Retina (tissue), 1 donor: ENCODE data around the gene C1QC.

Experiments
- DNase-seq: peaks from one replicate; pipeline ENCODE4 v3.0.0-alpha.2; 2016

C1QC gene

DNA sequence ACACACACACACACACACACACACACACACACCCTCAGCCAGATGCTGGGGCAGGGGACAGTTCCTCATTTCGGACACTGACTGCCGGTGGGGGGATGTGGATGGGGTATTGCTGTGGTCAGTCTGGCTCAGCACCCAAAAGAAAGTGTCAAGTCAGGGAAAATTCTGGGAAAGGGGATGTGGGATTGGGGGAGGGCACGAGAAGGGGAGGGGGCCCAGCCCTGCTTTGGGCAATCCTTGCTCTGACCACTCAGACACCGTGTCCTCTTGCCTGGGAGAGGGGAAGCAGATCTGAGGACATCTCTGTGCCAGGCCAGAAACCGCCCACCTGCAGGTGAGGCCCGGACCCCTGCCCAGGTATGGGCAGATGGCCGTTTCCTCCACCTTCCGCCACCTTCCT, at the start of gene C1QC:
TSS of gene C1QC (plus strand) at position 253 of the 400 bp plus-strand sequence. CDS start 391 bp downstream, outside the sequence.
- no peak for DNase-seq

DNA sequence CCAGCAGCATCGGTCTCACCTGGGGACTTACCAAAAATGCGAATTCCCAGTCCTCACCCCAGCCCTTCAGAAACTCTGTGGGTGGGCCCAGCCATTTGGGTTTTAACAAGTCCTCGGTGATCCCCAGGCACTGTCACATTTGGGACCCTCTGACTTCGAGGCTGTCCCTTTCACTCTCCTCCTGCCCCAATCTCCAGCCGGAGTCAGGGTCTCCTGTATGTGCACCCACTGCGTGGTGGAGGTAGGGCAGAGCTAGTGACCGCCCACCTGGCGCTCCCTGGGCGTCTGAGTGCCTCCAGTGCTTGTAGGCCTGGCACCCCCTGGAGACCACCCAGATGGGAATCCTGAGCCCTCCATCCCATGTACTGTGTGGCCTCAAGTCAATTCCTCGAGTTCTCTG, 49.0 kb upstream of the C1QC start:
- no peak for DNase-seq

GRCh38 chr1:22595108-22595507, 48.3 kb upstream of the C1QC start:
- DNase-seq = no peak

DNA sequence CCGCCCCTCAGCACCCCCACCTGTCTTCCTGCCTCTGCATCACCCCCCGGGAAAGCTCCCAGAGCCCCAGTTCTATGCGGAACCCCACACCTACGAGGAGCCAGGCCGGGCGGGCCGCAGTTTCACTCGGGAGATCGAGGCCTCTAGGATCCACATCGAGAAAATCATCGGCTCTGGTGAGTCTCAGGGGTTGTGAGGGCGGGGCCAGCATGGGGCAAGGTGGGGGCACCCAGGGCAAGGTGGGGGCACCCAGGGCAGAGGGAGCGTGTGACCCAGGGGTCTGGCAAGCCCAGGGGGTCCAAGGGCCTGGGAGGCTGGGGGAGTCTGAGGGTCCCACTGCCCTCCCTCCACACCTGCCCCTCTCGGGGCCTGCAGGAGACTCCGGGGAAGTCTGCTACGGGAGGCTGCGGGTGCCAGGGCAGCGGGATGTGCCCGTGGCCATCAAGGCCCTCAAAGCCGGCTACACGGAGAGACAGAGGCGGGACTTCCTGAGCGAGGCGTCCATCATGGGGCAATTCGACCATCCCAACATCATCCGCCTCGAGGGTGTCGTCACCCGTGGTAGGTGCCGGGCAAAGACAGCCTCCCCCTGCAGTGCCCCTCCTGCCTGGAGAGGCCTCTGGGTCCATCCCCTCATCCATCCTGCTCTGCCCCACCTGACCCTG, 46.0 kb upstream of the C1QC start:
- no peak for DNase-seq

DNA sequence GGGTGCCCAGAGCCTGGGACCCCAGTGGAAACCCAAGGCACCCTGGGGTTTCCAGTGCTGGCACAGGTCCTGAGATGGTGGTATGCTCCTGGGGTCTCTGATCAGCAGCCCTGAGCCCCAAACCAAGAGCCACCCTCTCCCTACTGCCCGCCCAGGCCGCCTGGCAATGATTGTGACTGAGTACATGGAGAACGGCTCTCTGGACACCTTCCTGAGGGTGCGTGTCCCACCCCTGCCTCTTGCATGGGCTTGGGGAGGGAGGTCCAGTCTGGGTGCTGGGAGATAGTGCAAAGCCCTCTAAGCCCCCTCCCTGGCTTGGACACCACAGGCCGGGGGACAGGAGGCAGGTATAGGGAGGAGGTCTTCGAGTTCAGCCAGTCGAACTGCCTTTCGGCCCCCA, 45.4 kb upstream of the C1QC start:
- DNase-seq = no peak

DNA sequence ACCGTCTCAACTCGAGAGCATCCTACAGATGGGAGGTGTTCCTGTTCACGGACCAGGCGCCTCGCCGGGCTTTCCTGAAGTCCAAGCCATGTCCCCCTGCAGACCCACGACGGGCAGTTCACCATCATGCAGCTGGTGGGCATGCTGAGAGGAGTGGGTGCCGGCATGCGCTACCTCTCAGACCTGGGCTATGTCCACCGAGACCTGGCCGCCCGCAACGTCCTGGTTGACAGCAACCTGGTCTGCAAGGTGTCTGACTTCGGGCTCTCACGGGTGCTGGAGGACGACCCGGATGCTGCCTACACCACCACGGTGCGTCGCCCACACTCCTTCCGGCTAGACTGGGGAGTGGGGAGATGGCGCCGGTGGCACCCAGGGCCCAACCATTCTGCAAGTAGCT, 44.7 kb upstream of the C1QC start:
- no peak for DNase-seq

DNA sequence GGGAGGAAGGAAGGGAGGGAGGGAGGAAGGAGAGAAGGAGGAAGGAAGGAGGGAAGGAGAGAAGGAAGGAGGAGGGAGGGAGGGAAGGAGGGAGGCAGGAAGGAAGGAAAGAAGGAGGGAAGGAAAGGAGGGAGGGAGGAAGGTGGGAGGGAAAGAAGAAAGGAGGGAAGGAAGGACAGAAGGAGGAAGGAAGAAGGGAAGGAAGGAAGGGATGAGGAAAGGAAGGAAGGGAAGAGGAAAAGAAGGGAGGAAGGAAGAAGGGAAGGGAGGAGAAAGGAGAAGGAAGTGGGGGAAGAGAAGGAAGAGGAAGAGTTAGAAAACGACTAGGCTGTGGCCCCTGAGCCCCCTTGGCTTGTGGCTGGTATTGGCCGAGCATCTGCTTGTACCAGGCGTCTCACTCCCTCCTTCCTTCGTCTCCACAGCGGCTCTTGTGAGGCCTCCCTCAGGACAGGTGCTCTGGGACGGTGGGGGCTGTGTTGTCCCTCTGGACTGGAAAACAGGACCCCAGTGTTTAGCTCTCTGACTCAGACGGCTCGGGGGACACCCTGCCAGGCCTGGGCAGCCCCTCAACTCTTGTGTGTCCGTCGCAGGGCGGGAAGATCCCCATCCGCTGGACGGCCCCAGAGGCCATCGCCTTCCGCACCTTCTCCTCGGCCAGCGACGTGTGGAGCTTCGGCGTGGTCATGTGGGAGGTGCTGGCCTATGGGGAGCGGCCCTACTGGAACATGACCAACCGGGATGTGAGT, 43.2 kb upstream of the C1QC start:
- no peak for DNase-seq

GRCh38 chr1:22600817-22601605, 42.4 kb upstream of the C1QC start:
- DNase-seq = no peak

- no peak for DNase-seq
These were observed 41.8 kb upstream of the C1QC start for GRCh38 chr1:22601610-22602009.

DNA sequence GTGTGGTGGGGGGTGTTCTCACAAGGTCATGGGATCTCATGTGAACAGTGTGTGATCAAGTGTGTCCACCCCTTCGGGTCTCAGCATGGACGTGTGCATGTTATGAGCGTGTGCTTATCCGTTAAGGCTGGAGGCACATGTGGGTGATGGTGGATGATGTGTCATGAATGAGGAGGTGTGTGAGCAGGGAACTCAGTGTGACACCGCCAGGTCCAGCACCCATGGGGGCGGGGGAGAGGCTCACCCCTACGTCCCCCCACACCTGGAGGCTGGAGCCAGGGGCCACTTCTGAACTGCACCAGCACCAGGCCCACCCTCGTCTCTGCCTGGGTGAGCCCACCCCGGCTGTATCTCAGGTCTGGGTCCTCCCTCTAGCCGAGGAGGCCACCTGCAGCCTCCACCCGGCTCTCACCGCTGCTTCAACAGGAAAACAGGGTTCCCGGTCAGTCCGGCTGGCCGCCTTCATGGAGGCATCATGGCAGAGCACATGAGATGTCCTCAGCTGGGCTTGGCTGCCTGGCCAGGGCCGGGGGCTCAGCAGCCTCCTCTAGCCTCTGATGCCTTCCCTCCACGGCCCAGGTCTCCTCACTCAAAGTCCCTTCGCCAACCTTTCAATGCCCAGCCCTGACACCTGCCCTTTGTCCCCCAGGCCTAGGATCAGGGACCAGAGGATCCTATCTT, 41.2 kb upstream of the C1QC start:
- no peak for DNase-seq

DNA sequence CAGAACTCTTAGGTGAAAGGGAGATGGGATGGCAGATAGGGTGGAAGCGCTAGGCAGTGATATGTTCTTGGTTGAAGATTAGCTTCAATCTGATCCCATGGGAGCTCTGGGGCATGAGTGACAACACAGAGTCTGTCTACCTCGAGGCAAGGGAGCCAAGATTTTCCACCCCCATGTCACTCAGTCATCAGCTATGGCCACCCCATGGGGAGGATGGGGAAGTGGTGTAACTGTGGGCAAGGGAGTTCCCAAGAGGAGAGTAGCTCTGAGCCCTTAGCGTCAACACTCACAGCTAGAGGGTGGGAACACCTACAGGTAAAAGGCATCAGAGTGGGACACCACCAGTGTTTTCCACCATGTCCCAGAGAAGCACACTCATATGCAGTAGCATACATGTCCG, 37.3 kb upstream of the C1QC start:
- no peak for DNase-seq

- DNase-seq = no peak
These were observed 36.3 kb upstream of the C1QC start for GRCh38 chr1:22607154-22607553.

- no peak for DNase-seq
These were observed 35.1 kb upstream of the C1QC start for GRCh38 chr1:22608361-22608760.

GRCh38 chr1:22609291-22609690, 34.1 kb upstream of the C1QC start:
- DNase-seq = no peak

- peak; percentile 62 for DNase-seq
These were observed 31.9 kb upstream of the C1QC start for GRCh38 chr1:22611530-22611947.

DNA sequence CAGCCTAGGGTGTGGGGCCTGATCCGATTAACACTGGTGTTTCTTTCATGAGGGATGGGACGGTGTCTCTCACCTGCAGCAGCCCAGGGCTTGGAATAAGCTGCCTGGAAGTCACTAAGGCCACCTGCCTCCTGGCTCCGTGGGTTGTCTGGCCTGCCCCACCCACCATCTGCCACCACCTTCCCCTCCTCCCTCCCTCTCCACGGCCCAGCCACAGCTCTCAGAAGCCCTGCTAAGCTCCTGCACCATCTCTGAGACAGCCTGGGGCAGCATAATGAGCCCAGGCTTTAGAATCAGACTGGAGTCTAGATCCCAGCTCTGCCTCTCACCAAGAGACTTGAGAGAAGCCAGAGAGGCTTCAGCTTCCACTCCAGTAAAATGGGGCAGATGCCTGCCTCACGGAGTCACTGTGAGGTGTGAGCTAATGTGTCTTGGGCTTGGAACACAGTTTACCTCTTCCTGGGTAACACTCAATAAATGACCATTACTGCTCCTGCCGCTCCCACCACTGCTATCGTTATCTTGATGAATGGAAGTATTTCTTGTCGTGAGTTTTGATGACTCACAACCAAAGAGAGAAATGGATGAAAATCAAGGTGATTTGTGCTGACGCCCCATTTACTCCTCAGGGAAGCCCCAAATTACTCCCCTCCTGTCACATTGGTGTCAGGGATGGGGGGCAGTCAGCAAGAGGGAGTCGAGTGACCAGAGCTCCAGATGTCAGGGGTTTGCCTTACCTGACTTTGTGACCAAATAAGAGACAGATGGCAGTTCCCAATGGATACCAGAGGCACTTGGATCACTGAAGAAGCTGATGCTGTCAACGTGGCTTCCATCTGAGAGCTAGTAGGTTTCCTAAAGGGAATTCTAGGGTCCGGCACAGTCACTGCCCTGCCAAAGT, 30.5 kb upstream of the C1QC start:
- peak; percentile 43 for DNase-seq

DNA sequence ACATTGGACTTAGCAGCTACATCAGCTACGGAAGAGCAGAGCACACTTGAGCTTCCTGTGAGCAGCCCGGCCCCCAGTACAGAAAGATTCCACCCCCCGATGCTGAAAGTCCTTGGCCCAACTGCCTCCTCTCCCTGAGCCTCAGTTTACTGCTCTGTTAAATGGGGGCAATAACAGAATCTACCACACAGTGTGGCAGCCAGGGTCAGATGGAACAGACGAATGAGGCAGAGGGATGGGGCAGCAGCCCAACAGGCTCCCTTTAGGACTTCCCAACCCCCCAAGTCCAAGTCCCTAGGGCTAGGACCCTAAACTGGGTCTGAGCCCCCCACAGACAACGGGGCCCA, 29.9 kb upstream of the C1QC start:
- DNase-seq = no peak

- no peak for DNase-seq
These were observed 29.5 kb upstream of the C1QC start for GRCh38 chr1:22613951-22614350.

DNA sequence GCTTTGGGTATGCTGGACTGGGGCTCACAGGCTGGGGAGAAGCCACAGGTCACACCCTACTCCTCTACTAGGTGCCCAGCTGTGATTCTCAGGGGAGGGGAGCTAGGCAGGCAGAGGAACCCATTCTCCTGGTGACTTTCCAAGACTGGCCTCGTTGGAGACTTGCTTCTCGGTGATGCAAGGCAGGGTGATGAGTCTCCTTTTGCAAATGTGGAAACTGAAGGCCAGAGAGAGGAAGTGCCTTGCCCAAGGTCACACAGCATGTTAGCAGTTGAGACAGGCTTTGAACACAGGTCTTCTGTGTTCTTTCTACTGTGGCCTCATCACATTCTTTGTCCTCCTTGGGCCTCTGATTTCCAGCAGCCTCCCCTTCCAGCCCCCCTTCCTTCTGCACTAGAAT, 27.5 kb upstream of the C1QC start:
- no peak for DNase-seq

DNA sequence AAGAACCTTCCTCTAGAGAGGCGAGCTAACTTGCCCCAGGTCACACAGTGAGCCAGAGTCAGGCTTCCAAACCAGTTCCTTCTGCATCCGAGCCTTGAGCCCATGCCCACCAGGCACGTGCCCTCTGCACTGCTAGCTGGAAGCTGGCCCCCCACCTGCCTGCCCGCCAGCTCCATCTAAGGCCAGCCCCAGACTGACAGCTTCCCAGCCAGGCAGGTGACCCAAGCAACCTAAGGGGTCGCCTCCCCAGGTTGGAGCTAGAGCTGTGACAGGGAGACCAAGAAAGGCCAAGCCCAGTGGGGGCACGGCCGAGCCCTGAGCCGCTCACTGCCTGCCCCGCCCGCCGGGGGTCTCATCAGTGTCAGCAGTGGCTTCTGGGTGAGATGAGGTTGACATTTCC, 26.9 kb upstream of the C1QC start:
- DNase-seq = no peak

GRCh38 chr1:22618056-22618455, 25.4 kb upstream of the C1QC start:
- peak; percentile 58 for DNase-seq

GRCh38 chr1:22619252-22619651, 24.2 kb upstream of the C1QC start:
- no peak for DNase-seq
